Astrocyte (in vitro differentiated cells and primary cell): ENCODE data around the gene THOP1. TPM values are rescaled to one million over a fixed set of nuclear protein-coding genes. Genes with fewer than 3 reads are reported as not detected.

ENCODE experiments used
- DNase-seq: peaks from one replicate; pipeline ENCODE4 v3.0.0-alpha.2; 2010; ENCODE audit warnings: low read depth
- FAIRE-seq: peaks from 2 replicates; lab custom pipeline; 2011; peaks lifted over from hg19 to GRCh38; lab: Jason Lieb, UNC
- H2AFZ ChIP-seq: 2 replicates; pipeline ENCODE4 v1.6.0; 2012; ENCODE audit warnings: low read depth, low read length, inconsistent platforms
- H3K27ac ChIP-seq: 2 replicates; pipeline ENCODE4 v1.5.1; 2011; ENCODE audit warnings: low read depth, low read length, inconsistent platforms
- H3K27me3 ChIP-seq: 2 replicates; pipeline ENCODE4 v1.6.0; 2011; ENCODE audit warnings: low read length, inconsistent platforms; ENCODE audit not compliant: insufficient read depth
- H3K36me3 ChIP-seq: 2 replicates; pipeline ENCODE4 v1.5.1; 2011; ENCODE audit warnings: low read length, inconsistent platforms; ENCODE audit not compliant: insufficient read depth
- H3K4me1 ChIP-seq: 2 replicates; pipeline ENCODE4 v1.5.1; 2011; ENCODE audit warnings: low read length, inconsistent platforms; ENCODE audit not compliant: insufficient read depth
- H3K4me2 ChIP-seq: 2 replicates; pipeline ENCODE4 v1.6.0; 2012; ENCODE audit warnings: low read length, inconsistent platforms
- H3K4me3 ChIP-seq: 2 replicates; pipeline ENCODE4 v1.5.1; 2011; ENCODE audit warnings: low read depth, mild to moderate bottlenecking, low read length, inconsistent platforms; ENCODE audit not compliant: insufficient read depth
- H3K79me2 ChIP-seq: 2 replicates; pipeline ENCODE4 v1.6.0; 2012; ENCODE audit warnings: mild to moderate bottlenecking, low read length, inconsistent platforms; ENCODE audit not compliant: insufficient read depth
- H3K9ac ChIP-seq: 2 replicates; pipeline ENCODE4 v1.6.0; 2012; ENCODE audit warnings: mild to moderate bottlenecking, low read length, inconsistent platforms
- H3K9me3 ChIP-seq: 2 replicates; pipeline ENCODE4 v1.5.1; 2012; ENCODE audit warnings: low read depth, mild to moderate bottlenecking, low read length, inconsistent platforms; ENCODE audit not compliant: insufficient read depth
- H4K20me1 ChIP-seq: 2 replicates; pipeline ENCODE4 v1.6.0; 2012; ENCODE audit warnings: low read length, inconsistent platforms; ENCODE audit not compliant: insufficient read depth
- H3K27ac Mint-ChIP-seq: one replicate; pipeline ENCODE4 v1.8.0; 2021; ENCODE audit warnings: mild to moderate bottlenecking, mixed read lengths; ENCODE audit not compliant: unreplicated experiment
- H3K27me3 Mint-ChIP-seq: one replicate; pipeline ENCODE4 v1.8.0; 2021; ENCODE audit warnings: low read depth, mixed read lengths; ENCODE audit not compliant: unreplicated experiment
- H3K36me3 Mint-ChIP-seq: one replicate; pipeline ENCODE4 v1.8.0; 2021; ENCODE audit warnings: low read depth, mixed read lengths; ENCODE audit not compliant: unreplicated experiment
- H3K4me1 Mint-ChIP-seq: one replicate; pipeline ENCODE4 v1.8.0; 2021; ENCODE audit warnings: low read depth, mixed read lengths; ENCODE audit not compliant: unreplicated experiment
- H3K4me3 Mint-ChIP-seq: one replicate; pipeline ENCODE4 v1.8.0; 2021; ENCODE audit warnings: mild to moderate bottlenecking, moderate library complexity, mixed read lengths; ENCODE audit not compliant: unreplicated experiment
- H3K9me3 Mint-ChIP-seq: one replicate; pipeline ENCODE4 v1.8.0; 2021; ENCODE audit warnings: mild to moderate bottlenecking, mixed read lengths; ENCODE audit not compliant: unreplicated experiment
- CTCF ChIP-seq: IDR thresholded peaks from 2 replicates; pipeline ENCODE4 v1.5.1; 2011; ENCODE audit warnings: low read depth, mild to moderate bottlenecking, inconsistent platforms, low read length, moderate library complexity; ENCODE audit not compliant: insufficient read depth
- EZH2 ChIP-seq: IDR thresholded peaks from 2 replicates; pipeline ENCODE4 v1.6.1; 2012; ENCODE audit warnings: mild to moderate bottlenecking, low read length, inconsistent platforms; ENCODE audit not compliant: insufficient read depth
- total RNA-seq: library from RNA; stranded (reverse); gene quantifications from 2 replicates; pipeline ENCODE4 v1.2.1, GENCODE V29; 2021

The THOP1 gene
- total RNA-seq, 1 donor from 2014 or later = 73.4 TPM

- no peak overlapping the region for H3K4me2 ChIP-seq
- H3K27me3 ChIP-seq = no peaks in the 10 kb centered on the region
- no peaks in the 10 kb centered on the region for H3K27me3 Mint-ChIP-seq
Measured at GRCh38 chr19:2762783-2763496, 22.4 kb upstream of the THOP1 start.

GRCh38 chr19:2763687-2764086 is 21.6 kb upstream of the THOP1 start:
- Histone ChIP-seq H3K4me1 (no peaks in the 10 kb centered on the region), H3K79me2 (peaks cover 9% of the 10 kb centered on the region), H3K4me3 (no peak overlapping the region), H3K27me3 (no peaks in the 10 kb centered on the region), H3K9me3 (no peaks in the 10 kb centered on the region), H3K4me2 (no peak overlapping the region), H3K36me3 (peaks cover 6% of the 10 kb centered on the region), H2AFZ (no peak overlapping the region), H3K9ac (no peak overlapping the region), H3K27ac (no peak overlapping the region), H4K20me1 (peaks cover 18% of the 10 kb centered on the region)
- Mint-ChIP-seq H3K27ac (no peak overlapping the region), H3K4me3 (no peak overlapping the region), H3K4me1 (no peaks in the 10 kb centered on the region), H3K27me3 (no peaks in the 10 kb centered on the region), H3K9me3 (no peaks in the 10 kb centered on the region), H3K36me3 (peaks cover 5% of the 10 kb centered on the region)
- DNase-seq (no peak), FAIRE-seq (no peak)
- no peak for TF ChIP-seq CTCF
- no peak for TF ChIP-seq EZH2

More at GRCh38 chr19:2762783-2763496, 22.4 kb upstream of the THOP1 start:
- DNase-seq (no peak), FAIRE-seq (no peak)
- no peak overlapping the region for H3K27ac ChIP-seq
- no peaks in the 10 kb centered on the region for H3K4me1 Mint-ChIP-seq
- peaks cover 7% of the 10 kb centered on the region for H3K36me3 Mint-ChIP-seq
- no peak overlapping the region for H3K9ac ChIP-seq
- no peak overlapping the region for H2AFZ ChIP-seq
- H3K4me1 ChIP-seq = no peaks in the 10 kb centered on the region
- no peak overlapping the region for H3K27ac Mint-ChIP-seq
- no peaks in the 10 kb centered on the region for H3K9me3 ChIP-seq
- no peak overlapping the region for H3K4me3 Mint-ChIP-seq
- H3K36me3 ChIP-seq = peaks cover 6% of the 10 kb centered on the region
- no peaks in the 10 kb centered on the region for H3K9me3 Mint-ChIP-seq
- H3K79me2 ChIP-seq = peaks cover 2% of the 10 kb centered on the region
- no peak overlapping the region for H3K4me3 ChIP-seq
- peaks cover 13% of the 10 kb centered on the region for H4K20me1 ChIP-seq
- no peak for TF ChIP-seq EZH2
- TF ChIP-seq CTCF = no peak

- H3K9me3 Mint-ChIP-seq = no peaks in the 10 kb centered on the region
- no peaks in the 10 kb centered on the region for H3K27me3 ChIP-seq
- H3K9me3 ChIP-seq = no peaks in the 10 kb centered on the region
- H3K36me3 Mint-ChIP-seq = peaks cover 2% of the 10 kb centered on the region
- TF ChIP-seq EZH2 (no peak), CTCF (no peak)
- peaks cover 24% of the 10 kb centered on the region for H4K20me1 ChIP-seq
- H3K27me3 Mint-ChIP-seq = no peaks in the 10 kb centered on the region
- H3K27ac ChIP-seq = no peak overlapping the region
- H3K4me3 ChIP-seq = no peak overlapping the region
- no peak for FAIRE-seq
- H2AFZ ChIP-seq = no peak overlapping the region
- no peak for DNase-seq
- H3K79me2 ChIP-seq = peaks cover 21% of the 10 kb centered on the region
- no peak overlapping the region for H3K9ac ChIP-seq
- no peaks in the 10 kb centered on the region for H3K4me1 Mint-ChIP-seq
- no peaks in the 10 kb centered on the region for H3K4me1 ChIP-seq
- no peak overlapping the region for H3K4me3 Mint-ChIP-seq
- H3K27ac Mint-ChIP-seq = no peak overlapping the region
- H3K36me3 ChIP-seq = no peaks in the 10 kb centered on the region
- H3K4me2 ChIP-seq = no peak overlapping the region
Measured at GRCh38 chr19:2764945-2765344, 20.4 kb upstream of the THOP1 start.
